Stimulated activated CD4-positive, alpha-beta T cell treated with anti-CD3 and anti-CD28 coated beads, Interleukin-2, amount 100 ng/mL, for 4 hours (primary cell): ENCODE measurements around the gene MUL1.

Experiments
- DNase-seq: peaks from one replicate; pipeline ENCODE4 v3.0.0-alpha.2; 2020; ENCODE audit warnings: low read depth

Gene MUL1

GRCh38 chr1:20485527-20486456 is 22.2 kb downstream of the MUL1 start, which contains the start of gene CAMK2N1:
TSS of gene CAMK2N1 (minus strand) at chr1:20486210. CDS start at chr1:20485379, 831 bp downstream.
- DNase-seq: peak; percentile 52

- DNase-seq: no peak
Observed at GRCh38 chr1:20484519-20485462, 23.2 kb downstream of the MUL1 start.

GRCh38 chr1:20483833-20484518 is 24.0 kb downstream of the MUL1 start:
- no peak for DNase-seq

- DNase-seq: no peak
Observed at GRCh38 chr1:20483098-20483832, 24.7 kb downstream of the MUL1 start.

GRCh38 chr1:20481643-20482498 is 26.1 kb downstream of the MUL1 start:
- DNase-seq: no peak

GRCh38 chr1:20480951-20481617 is 26.9 kb downstream of the MUL1 start:
- no peak for DNase-seq

GRCh38 chr1:20480243-20480944 is 27.6 kb downstream of the MUL1 start:
- DNase-seq: no peak

- DNase-seq: no peak
Observed at GRCh38 chr1:20479840-20480239, 28.1 kb downstream of the MUL1 start.

GRCh38 chr1:20478057-20478635 is 29.8 kb downstream of the MUL1 start:
- DNase-seq: no peak

GRCh38 chr1:20477348-20478056 is 30.4 kb downstream of the MUL1 start:
- DNase-seq: no peak

GRCh38 chr1:20476265-20477038 is 31.5 kb downstream of the MUL1 start:
- DNase-seq: no peak

- DNase-seq: no peak
Observed at GRCh38 chr1:20474996-20475395, 33.0 kb downstream of the MUL1 start.

- no peak for DNase-seq
Observed at GRCh38 chr1:20474333-20474975, 33.5 kb downstream of the MUL1 start.

GRCh38 chr1:20473894-20474293 is 34.1 kb downstream of the MUL1 start:
- no peak for DNase-seq

- no peak for DNase-seq
Observed at GRCh38 chr1:20472860-20473711, 34.9 kb downstream of the MUL1 start.

- no peak for DNase-seq
Observed at GRCh38 chr1:20472121-20472520, 35.8 kb downstream of the MUL1 start.
